GM12865 (cell line): ENCODE data around the gene GNS.

Experiments
- DNase-seq: peaks from one replicate; pipeline ENCODE4 v3.0.0; 2010; ENCODE audit warnings: low read depth
- H3K4me3 ChIP-seq: 2 replicates; pipeline ENCODE4 v1.5.1; 2011; ENCODE audit warnings: mild to moderate bottlenecking, low read depth, low read length, control low read depth
- TF ChIP-seq, protein P1 (sequence below): IDR thresholded peaks from 2 replicates; pipeline ENCODE4 v1.5.1; 2011; ENCODE audit warnings: low read length, control low read depth, low read depth, inconsistent platforms; ENCODE audit not compliant: insufficient read depth; ENCODE audit errors: missing control alignments

GNS gene

DNA sequence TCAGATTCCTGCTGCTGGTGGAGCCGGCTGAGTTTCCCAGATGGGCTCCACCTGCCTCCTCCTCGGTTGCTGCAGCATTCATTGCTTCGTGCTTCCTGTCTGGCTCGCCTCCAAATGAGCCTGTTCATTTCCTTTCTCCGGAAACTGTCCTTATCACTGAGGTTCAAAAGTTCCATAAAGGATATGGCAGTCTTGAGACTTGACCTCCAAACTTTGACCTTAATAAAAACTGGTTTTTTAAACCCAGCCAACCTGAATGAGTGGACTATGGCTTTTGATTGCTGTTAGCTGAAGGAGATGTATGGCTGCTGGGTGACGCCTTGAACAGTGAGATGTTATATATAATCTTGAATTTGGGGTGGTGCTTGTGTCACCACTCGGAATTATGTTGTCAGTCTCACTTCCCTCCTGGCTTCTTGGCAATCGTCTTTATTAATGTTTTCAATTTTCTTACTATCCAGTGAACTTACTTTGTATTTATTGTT, 86.2 kb downstream of the GNS start:
- DNase-seq = no peak
- H3K4me3 ChIP-seq = no peak overlapping the region
- TF ChIP-seq, protein P1, sequence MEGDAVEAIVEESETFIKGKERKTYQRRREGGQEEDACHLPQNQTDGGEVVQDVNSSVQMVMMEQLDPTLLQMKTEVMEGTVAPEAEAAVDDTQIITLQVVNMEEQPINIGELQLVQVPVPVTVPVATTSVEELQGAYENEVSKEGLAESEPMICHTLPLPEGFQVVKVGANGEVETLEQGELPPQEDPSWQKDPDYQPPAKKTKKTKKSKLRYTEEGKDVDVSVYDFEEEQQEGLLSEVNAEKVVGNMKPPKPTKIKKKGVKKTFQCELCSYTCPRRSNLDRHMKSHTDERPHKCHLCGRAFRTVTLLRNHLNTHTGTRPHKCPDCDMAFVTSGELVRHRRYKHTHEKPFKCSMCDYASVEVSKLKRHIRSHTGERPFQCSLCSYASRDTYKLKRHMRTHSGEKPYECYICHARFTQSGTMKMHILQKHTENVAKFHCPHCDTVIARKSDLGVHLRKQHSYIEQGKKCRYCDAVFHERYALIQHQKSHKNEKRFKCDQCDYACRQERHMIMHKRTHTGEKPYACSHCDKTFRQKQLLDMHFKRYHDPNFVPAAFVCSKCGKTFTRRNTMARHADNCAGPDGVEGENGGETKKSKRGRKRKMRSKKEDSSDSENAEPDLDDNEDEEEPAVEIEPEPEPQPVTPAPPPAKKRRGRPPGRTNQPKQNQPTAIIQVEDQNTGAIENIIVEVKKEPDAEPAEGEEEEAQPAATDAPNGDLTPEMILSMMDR = no peak

DNA sequence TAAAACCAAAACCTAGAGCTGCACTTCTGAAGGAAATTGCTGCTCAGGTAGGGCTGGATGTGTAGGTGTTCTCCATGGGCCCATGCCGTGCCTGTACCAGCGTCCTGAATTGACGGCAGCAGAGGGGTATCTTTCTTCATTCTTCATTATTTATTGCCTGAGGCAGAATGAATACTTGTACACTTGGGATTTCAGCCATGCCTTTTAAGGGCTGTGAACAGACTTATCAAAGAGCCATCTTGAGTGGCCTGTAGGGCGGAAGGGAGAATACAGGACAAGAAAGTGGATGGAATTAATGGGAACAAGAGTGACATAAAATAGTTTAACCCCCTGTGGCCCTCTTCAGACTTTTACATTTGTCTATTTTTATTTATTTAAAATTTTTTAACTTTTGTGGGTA, 87.5 kb downstream of the GNS start:
- DNase-seq = no peak
- H3K4me3 ChIP-seq = no peak overlapping the region
- TF ChIP-seq, protein P1 = no peak

DNA sequence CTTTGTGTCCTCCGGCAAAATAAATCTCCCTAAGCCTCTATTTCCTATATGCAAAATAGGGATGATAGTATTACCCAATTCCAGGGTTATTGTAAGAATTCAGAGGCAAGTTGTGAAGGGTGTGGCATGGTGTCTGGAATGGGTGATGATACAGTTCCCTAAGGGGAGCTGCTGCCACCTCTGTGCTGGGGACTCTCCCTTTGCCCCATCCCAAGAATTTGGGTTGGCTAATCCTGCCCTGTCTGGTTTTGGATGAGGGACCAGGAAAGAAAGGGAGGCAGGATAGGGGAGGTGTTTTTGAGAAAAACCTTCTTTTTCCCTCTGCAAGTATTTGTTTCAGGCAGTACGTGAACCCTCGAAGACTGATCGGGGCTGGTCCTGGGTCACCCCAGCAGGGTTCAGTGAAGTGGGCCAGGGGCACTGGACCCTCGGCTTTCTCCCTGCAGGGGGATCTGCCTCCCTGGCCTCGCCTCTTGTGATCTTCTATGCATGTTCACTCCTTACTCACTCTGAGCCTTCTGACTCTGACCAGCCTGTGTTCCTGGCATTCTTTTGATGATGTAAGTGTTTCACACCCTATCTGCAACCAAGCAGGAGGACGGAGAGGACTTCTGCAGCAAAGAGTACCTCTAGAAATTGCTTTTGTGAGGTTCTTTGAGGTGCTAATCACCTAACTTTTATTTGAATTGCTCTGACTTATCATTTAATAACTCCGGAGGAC, 88.1 kb downstream of the GNS start:
- TF ChIP-seq, protein P1 = no peak
- no peak overlapping the region for H3K4me3 ChIP-seq
- DNase-seq = no peak

DNA sequence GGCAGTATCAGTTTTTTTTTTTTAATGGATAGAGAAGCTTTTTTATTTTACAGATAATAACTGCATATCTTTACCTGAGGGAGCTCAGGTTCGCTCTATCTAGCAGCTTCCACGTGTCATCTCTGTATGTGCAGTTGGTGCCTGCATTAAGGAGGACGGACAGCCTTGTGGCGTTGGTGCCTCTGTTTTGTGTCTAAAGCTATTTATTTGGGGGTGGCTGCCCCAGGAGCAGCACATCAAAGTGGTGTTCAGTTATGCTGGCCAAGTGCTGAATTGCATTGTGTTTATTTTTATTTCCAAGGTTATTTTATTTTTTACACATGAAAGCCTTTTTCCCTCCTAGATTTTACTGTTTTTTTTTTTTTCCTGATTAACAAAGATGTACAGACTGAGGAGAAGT, 89.2 kb downstream of the GNS start:
- TF ChIP-seq, protein P1 = no peak
- H3K4me3 ChIP-seq = peak overlapping the region; percentile 66
- DNase-seq = peak; percentile 59

DNA sequence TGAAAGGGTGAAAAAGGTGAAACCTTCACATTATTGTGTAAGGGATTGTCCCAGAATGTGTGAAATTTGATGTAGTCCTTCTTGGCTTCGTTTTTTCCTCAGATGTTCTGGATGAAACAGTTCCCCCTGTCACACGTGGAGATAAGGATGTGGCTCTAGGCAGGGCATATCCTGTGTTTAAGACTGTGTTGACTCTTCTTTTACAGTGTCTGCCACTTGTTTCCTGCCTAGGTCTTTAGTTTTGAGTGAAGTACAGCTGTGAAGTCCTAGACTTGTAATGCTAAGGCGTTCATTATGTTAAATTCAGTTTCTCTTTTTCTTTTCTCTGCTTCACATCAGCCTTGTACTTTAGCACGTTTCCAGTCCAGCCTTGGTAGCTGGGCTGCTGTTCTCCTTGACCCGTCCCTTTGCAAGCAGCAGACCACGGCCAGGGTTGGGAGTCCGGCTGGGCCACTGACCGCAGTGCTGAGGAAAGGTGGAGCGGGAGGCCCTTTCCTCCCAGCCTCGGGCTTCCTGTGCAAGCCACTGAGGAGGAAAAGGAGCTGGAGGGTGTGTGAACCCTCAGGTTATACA, 89.8 kb downstream of the GNS start:
- H3K4me3 ChIP-seq = peak overlapping the region; percentile 66
- TF ChIP-seq, protein P1 = no peak
- peak; percentile 88 for DNase-seq

DNA sequence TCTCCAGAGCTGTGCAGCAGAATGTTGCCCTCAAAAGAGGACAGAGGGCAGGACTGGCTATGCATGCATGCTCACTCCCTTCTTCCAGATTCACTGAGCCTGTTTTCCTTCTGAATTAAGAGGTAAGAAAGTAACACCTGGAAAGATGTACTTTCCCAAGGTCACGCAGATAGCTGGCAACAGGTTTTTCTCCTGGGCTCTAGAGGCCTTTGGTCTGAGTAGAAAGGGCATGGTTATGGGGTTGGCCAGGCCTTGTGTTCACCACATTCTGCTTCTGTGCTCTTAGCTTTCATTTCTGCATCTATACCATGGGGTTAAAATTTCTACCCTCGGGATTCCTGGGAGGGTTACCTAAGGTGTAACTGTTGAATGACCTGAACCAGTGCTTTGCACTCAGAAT, 91.4 kb downstream of the GNS start:
- TF ChIP-seq, protein P1 = no peak
- no peak for DNase-seq
- H3K4me3 ChIP-seq = no peak overlapping the region
